CD14-positive monocyte (primary cell): ENCODE data around the gene RASGRF2. TPM values are rescaled to one million over a fixed set of nuclear protein-coding genes. Genes with fewer than 3 reads are reported as not detected.

Experiments
- DNase-seq, 3 donors: peaks; one replicate each; pipeline ENCODE4 v3.0.0-alpha.2; 2011 to 2022
- H2AFZ ChIP-seq: 2 replicates; pipeline ENCODE4 v1.6.0; 2012; ENCODE audit warnings: mild to moderate bottlenecking, low read depth, low read length, inconsistent platforms; ENCODE audit not compliant: insufficient read depth, poor library complexity, severe bottlenecking
- H3K27ac ChIP-seq, 2 donors: 1 replicate in 1 of 2; 2 replicates in 1 of 2; pipeline ENCODE4 v1.5.1; 2012 to 2013; ENCODE audit warnings: low read length in 2 of 2, control low read depth in 1 of 2, inconsistent platforms in 1 of 2, low read depth in 1 of 2, mild to moderate bottlenecking in 1 of 2
- H3K27me3 ChIP-seq, 2 donors: one replicate each; pipeline versions ENCODE4 v1.6.0 to v1.6.1; 2011 to 2013; ENCODE audit warnings: low read length in 2 of 2; ENCODE audit not compliant: control insufficient read depth in 2 of 2, insufficient read depth in 2 of 2
- H3K36me3 ChIP-seq, 2 donors: replicated peaks in 1 of 2; 1 replicate in 1 of 2; 2 replicates in 1 of 2; pipeline versions ENCODE4 v1.5.1 to v1.6.1; 2012 to 2013; ENCODE audit warnings: low read length in 2 of 2, control low read depth in 1 of 2, inconsistent platforms in 1 of 2, mild to moderate bottlenecking in 1 of 2; ENCODE audit not compliant: insufficient read depth in 2 of 2, control insufficient read depth in 1 of 2
- H3K4me1 ChIP-seq, 2 donors: 1 replicate in 1 of 2; 2 replicates in 1 of 2; pipeline versions ENCODE4 v1.5.1 to v1.6.1; 2012 to 2013; ENCODE audit warnings: low read length in 2 of 2, control low read depth in 1 of 2, inconsistent platforms in 1 of 2, mild to moderate bottlenecking in 1 of 2, moderate library complexity in 1 of 2; ENCODE audit not compliant: insufficient read depth in 2 of 2, control insufficient read depth in 1 of 2
- H3K4me2 ChIP-seq: replicated peaks from 2 replicates; pipeline ENCODE3; 2012; ENCODE audit warnings: low read length, moderate library complexity, mild to moderate bottlenecking; ENCODE audit not compliant: poor library complexity, severe bottlenecking; ENCODE audit errors: extremely low read depth
- H3K4me3 ChIP-seq, 3 experiments: fragments of 200-600 bp in 1 of 3; sonication (generic) in 1 of 3; replicated peaks in 1 of 3; 1 replicate in 2 of 3; 2 replicates in 1 of 3; pipeline ENCODE4 v1.5.1; 2011 to 2013; ENCODE audit warnings: low read length in 3 of 3, mild to moderate bottlenecking in 3 of 3, control low read depth in 2 of 3, low read depth in 2 of 3, inconsistent platforms in 1 of 3, moderate library complexity in 1 of 3
- H3K79me2 ChIP-seq: 2 replicates; pipeline ENCODE4 v1.6.0; 2012; ENCODE audit warnings: mild to moderate bottlenecking, control low read depth, inconsistent platforms, low read length, moderate library complexity; ENCODE audit not compliant: insufficient read depth
- H3K9ac ChIP-seq: 2 replicates; pipeline ENCODE4 v1.6.0; 2017; ENCODE audit warnings: low read length, mild to moderate bottlenecking; ENCODE audit not compliant: insufficient read depth, poor library complexity, severe bottlenecking
- H3K9me3 ChIP-seq, 2 donors: replicated peaks in 1 of 2; 1 replicate in 1 of 2; 2 replicates in 1 of 2; pipeline versions ENCODE4 v1.5.1 to v1.6.1; 2012 to 2013; ENCODE audit warnings: low read length in 2 of 2, control low read depth in 1 of 2; ENCODE audit not compliant: control insufficient read depth in 1 of 2, insufficient read depth in 1 of 2
- H4K20me1 ChIP-seq: 2 replicates; pipeline ENCODE4 v1.6.0; 2012; ENCODE audit warnings: mild to moderate bottlenecking, low read length, control low read depth, moderate library complexity; ENCODE audit not compliant: insufficient read depth
- H3K27ac Mint-ChIP-seq, 7 donors: one replicate each; pipeline ENCODE4 v1.8.0; 2020; ENCODE audit warnings: mild to moderate bottlenecking in 7 of 7, mixed read lengths in 7 of 7, moderate library complexity in 6 of 7, inconsistent platforms in 2 of 7
- H3K27me3 Mint-ChIP-seq, 3 donors: one replicate each; pipeline ENCODE4 v1.8.0; 2021 to 2022; ENCODE audit warnings: low read depth in 3 of 3, mild to moderate bottlenecking in 3 of 3, mixed read lengths in 3 of 3, moderate library complexity in 3 of 3, inconsistent platforms in 1 of 3
- H3K36me3 Mint-ChIP-seq, 2 donors: one replicate each; pipeline ENCODE4 v1.8.0; 2020; ENCODE audit warnings: mixed read lengths in 2 of 2, inconsistent platforms in 1 of 2, mild to moderate bottlenecking in 1 of 2
- H3K4me1 Mint-ChIP-seq: one replicate; pipeline ENCODE4 v1.8.0; 2020; ENCODE audit warnings: mild to moderate bottlenecking, mixed read lengths
- H3K4me3 Mint-ChIP-seq, 2 donors: one replicate each; pipeline ENCODE4 v1.8.0; 2020; ENCODE audit warnings: mild to moderate bottlenecking in 2 of 2, mixed read lengths in 2 of 2, moderate library complexity in 1 of 2
- H3K9me3 Mint-ChIP-seq, 7 donors: one replicate each; pipeline ENCODE4 v1.8.0; 2020 to 2022; ENCODE audit warnings: mixed read lengths in 7 of 7, mild to moderate bottlenecking in 6 of 7, moderate library complexity in 6 of 7, inconsistent platforms in 2 of 7
- WGBS: methylation state at CpG from one replicate; pipeline ENCODE4 v1.1.5; 2013; ENCODE audit warnings: missing lambda C conversion rate; ENCODE audit not compliant: insufficient coverage; 5-methylcytosine and 5-hydroxymethylcytosine counted together
- intact Hi-C, 2 donors: fragments of 100-400 bp; cut with micrococcal nuclease; formaldehyde crosslinking; loops; one replicate each; pipeline versions ENCODE4 v1.15.0 to v1.15.1; 2023
- polyA plus RNA-seq, 3 donors: library from polyadenylated mRNA; depleted of rRNA in 1 of 3; unstranded in 2 of 3; stranded (reverse) in 1 of 3; fragments of 300-500 nt in 2 of 3; fragments of >200 nt in 1 of 3; fragmentation: Illumina TruSeq in 2 of 3; gene quantifications; 1 replicate in 2 of 3; 2 replicates in 1 of 3; pipeline ENCODE4 v1.2.3, GENCODE V29; 2012 to 2021
- TF ChIP-seq, protein P1 (sequence below): fragments of 200-600 bp; IDR thresholded peaks from one replicate; pipeline ENCODE4 v1.8.0; 2022; ENCODE audit warnings: antibody characterized with exemption, mild to moderate bottlenecking

Gene RASGRF2
- polyA plus RNA-seq, 3 donors: 0.01 to 0.02 TPM; not detected in 1

DNA sequence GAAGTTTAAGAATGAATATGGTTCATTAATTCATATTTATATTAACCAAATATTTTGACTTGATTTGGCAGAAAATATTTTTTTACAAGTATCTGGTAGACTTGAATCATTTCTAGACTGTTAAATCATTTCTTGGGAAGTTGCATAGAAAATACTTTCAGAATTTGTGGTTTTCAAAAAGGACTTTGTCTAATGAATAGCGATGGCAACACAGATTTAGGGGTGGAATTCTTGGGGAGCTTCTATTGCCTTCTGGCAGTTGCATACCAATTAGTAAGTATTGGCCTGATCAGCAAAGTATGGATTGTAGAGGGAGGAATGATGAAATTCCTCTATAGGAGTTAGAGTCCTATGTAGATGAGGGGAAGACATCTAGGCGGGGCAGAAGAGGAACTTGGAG is 204.3 kb downstream of the RASGRF2 start:
- no peaks in the 10 kb centered on the region for H3K79me2 ChIP-seq
- no peaks in the 10 kb centered on the region for H3K36me3 ChIP-seq
- H3K4me1 ChIP-seq: no peaks in the 10 kb centered on the region
- TF ChIP-seq, protein P1, sequence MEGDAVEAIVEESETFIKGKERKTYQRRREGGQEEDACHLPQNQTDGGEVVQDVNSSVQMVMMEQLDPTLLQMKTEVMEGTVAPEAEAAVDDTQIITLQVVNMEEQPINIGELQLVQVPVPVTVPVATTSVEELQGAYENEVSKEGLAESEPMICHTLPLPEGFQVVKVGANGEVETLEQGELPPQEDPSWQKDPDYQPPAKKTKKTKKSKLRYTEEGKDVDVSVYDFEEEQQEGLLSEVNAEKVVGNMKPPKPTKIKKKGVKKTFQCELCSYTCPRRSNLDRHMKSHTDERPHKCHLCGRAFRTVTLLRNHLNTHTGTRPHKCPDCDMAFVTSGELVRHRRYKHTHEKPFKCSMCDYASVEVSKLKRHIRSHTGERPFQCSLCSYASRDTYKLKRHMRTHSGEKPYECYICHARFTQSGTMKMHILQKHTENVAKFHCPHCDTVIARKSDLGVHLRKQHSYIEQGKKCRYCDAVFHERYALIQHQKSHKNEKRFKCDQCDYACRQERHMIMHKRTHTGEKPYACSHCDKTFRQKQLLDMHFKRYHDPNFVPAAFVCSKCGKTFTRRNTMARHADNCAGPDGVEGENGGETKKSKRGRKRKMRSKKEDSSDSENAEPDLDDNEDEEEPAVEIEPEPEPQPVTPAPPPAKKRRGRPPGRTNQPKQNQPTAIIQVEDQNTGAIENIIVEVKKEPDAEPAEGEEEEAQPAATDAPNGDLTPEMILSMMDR: no peak
- Mint-ChIP-seq H3K27ac (no peak overlapping the region), H3K36me3 (no peaks in the 10 kb centered on the region), H3K4me1 (no peaks in the 10 kb centered on the region), H3K9me3 (no peaks in the 10 kb centered on the region), H3K4me3 (no peak overlapping the region), H3K27me3 (peaks cover 0 to 6% (median 1%) of the 10 kb centered on the region in 3 donors)
- intact Hi-C loops: no loop called here
- H3K4me2 ChIP-seq: no peak overlapping the region
- H3K27ac ChIP-seq: no peak overlapping the region
- no peak overlapping the region for H3K4me3 ChIP-seq
- DNase-seq: no peak
- 52% methylated on average over 2 of the region's 2 CpGs for WGBS
- no peaks in the 10 kb centered on the region for H3K27me3 ChIP-seq
- H3K9me3 ChIP-seq: no peaks in the 10 kb centered on the region
- H3K9ac ChIP-seq: no peak overlapping the region
- no peaks in the 10 kb centered on the region for H4K20me1 ChIP-seq
- no peak overlapping the region for H2AFZ ChIP-seq

GRCh38 chr5:81164936-81165335 is 204.8 kb downstream of the RASGRF2 start:
- Mint-ChIP-seq H3K27ac (peak overlapping the region in 1 of 7 donors; percentile 13), H3K27me3 (peaks cover 1 to 10% (median 4%) of the 10 kb centered on the region in 3 donors), H3K4me1 (no peaks in the 10 kb centered on the region), H3K36me3 (no peaks in the 10 kb centered on the region), H3K4me3 (no peak overlapping the region), H3K9me3 (no peaks in the 10 kb centered on the region)
- no peak overlapping the region for H3K4me3 ChIP-seq
- no peak for DNase-seq
- no peak overlapping the region for H3K4me2 ChIP-seq
- H3K9ac ChIP-seq: no peak overlapping the region
- intact Hi-C loops: no loop called here
- H3K79me2 ChIP-seq: no peaks in the 10 kb centered on the region
- no peaks in the 10 kb centered on the region for H3K4me1 ChIP-seq
- H3K27ac ChIP-seq: no peak overlapping the region
- H3K27me3 ChIP-seq: no peaks in the 10 kb centered on the region
- no peaks in the 10 kb centered on the region for H3K36me3 ChIP-seq
- H4K20me1 ChIP-seq: no peaks in the 10 kb centered on the region
- WGBS: 96% methylated on average over 7 of the region's 9 CpGs
- no peak overlapping the region for H2AFZ ChIP-seq
- TF ChIP-seq, protein P1: no peak
- no peaks in the 10 kb centered on the region for H3K9me3 ChIP-seq
